HG03575 (cell line): ENCODE measurements around the gene IGSF6.
"Not testable (repeated sequence)": the region's sequence is repeated elsewhere in the genome, so short reads cannot be mapped to it uniquely, and the experiment has no call there.

Experiments used
- ATAC-seq: cut with Tn5 transposase; IDR thresholded peaks from one replicate; pipeline ENCODE4 v1.9.1; 2021; ENCODE audit not compliant: unreplicated experiment, insufficient number of reproducible peaks, low FRiP score; ENCODE audit errors: extremely low read depth

The IGSF6 gene

DNA sequence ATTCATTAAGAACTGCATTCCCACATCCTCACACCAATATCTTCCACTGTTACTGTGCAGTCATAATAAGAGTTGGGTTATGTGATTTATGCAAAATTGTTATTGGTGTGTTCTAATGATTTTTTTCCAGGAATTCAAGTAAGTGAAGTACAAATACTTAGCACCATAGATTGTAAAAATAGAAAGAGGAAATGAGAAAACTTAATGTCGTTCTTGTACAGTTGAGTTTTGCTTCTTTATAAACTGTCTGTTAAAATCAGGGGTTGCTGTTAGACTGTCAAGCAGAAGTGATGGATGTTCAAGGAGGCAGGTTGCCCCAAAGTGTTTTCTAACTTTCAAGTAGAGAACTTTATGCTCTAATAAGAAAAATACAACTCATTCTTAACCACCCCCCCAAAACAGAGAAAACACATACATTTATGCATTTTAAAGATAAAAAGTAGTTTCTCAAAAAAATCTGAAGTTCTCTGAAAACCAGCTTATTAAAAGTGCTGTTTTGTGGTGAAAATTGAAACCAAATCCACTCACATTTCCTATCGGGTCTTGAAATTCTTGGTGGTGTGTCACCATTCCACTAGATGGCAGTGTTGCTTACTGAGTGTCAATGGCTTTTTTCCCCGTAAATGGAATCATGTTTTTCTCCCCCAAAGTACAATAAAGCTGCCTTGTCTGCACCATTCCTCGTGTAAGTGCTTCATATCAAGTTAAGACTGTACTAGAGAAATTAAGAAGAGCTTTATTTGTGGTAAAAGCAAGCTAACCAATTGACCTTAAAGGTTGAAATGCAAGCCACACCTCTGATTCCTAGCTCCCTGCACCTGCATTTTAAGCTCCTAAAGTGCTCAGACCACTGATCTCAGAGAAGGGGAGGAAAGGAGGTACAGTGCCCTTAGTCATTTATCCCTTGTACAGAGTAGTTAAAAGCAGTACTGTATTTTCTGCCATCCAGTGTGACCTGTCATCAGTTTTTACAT is 4.7 kb upstream of the IGSF6 start:
- no peak for ATAC-seq

GRCh38 chr16:21654881-21655280 is 2.5 kb upstream of the IGSF6 start:
- ATAC-seq = no peak

DNA sequence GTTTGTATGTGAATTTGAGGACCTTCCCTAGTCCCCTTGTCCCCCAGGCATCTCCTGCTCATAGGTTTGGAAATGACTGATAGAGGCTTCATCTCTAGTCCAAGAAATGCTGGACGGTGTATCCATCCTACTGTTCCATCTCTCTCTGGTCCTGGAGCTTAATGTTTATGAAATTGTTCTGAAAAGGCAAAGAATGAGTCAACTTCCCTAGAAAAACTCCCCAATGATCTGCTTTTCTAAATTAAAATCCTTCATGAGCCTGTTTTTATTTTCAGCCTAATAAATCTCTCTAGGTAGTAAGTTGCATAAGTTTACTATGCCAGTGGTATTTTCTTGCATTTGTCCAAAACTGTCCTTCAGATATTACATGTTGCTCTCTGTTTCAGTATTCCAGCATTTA is 2.1 kb upstream of the IGSF6 start:
- ATAC-seq = no peak

- ATAC-seq = no peak
These were observed 1.2 kb upstream of the IGSF6 start for GRCh38 chr16:21653571-21653970.

- ATAC-seq = no peak
These were observed 893 bp downstream of the IGSF6 start for GRCh38 chr16:21651515-21651914.

DNA sequence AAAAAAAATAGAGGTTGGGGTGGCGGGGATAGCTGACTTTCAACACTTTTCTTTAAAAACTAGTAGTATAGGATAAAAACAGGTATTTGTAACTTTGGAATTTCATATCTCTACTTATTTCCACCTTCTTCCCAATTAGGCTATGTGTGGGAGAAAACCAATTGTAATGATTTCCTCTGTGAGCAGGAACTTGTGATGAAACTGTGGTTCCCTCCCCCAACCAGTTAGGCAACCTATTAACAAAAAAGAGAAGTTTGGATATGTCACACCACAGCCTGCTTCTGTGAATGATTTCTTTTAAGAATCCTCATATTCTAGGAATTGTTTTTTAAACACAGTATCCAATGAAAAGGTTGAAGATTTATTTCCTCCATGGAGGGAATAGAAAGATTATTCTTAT is 1.9 kb downstream of the IGSF6 start:
- no peak for ATAC-seq

GRCh38 chr16:21649826-21650406 is 2.5 kb downstream of the IGSF6 start:
- not testable (repeated sequence) for ATAC-seq

DNA sequence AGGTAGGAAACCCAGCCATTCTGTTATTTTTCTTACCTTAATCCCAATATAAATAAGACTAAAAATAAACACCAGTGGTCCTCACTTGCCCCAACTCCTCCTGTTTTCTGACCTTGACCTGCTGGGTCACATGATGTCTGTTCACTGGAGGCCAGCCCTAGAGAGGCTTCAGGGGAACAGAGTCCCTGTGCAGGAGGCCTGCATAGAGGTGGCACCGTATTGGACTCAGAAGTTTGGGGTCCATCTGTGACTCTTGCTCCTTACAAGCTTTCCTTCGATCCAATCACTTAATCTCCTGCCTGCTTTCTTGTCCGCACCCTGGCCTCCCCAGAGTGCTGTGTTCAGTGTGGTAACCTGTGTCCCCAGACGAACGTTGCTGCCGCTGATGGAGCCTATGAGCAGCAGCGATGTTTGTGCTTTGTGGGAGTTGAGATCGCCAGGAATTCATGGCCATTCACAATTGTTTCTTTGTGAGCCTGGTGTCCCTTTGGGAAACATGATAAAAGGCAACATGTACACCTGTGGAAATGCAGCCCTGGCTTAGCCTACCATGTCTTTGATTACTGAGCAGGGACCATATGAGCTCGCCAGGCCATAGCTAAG is 4.7 kb downstream of the IGSF6 start:
- ATAC-seq = no peak

GRCh38 chr16:21646721-21647561 is 5.5 kb downstream of the IGSF6 start:
- peak; percentile 56 for ATAC-seq

- no peak for ATAC-seq
These were observed 6.3 kb downstream of the IGSF6 start for GRCh38 chr16:21646091-21646490.

DNA sequence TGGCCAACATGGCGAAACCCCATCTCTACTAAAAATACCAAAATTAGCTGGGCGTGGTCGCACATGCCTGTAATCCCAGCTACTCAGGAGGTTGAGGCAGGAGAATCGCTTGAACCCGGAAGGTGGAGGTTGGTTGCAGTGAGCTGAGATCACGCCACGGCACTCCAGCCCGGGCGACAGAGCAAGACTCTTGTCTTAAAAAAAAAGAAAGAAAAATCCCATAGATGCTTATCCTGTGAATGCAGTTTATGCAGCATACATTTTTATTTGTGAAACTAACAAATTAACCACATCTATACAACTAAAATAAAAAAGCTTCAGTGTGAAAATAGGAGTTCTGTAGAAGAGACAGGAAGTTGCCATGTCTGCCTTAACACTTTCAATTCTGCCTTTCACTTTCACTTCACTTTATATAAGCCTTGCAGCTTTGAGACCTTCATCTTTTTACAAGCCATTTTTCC is 7.1 kb downstream of the IGSF6 start:
- no peak for ATAC-seq

DNA sequence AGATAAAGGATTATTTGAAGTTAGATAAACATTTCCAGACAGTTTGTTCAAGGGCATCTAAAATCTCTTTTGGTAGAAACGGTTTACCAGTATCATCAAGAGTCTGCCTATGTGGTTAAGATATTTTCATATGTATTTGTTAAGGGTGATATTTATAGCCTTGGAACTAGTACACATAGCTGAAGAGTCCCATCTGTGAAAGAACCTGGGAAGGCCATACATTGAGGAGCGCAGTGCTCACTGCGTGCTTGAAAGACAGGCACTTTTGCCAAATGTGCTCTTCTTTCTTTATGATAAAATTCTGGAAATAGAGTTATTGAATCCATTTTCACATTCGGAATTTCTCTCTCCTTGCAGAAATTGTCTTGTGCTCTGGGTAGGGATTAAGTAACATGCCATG is 7.7 kb downstream of the IGSF6 start:
- no peak for ATAC-seq

- ATAC-seq = no peak
These were observed 8.6 kb downstream of the IGSF6 start for GRCh38 chr16:21643785-21644184.

DNA sequence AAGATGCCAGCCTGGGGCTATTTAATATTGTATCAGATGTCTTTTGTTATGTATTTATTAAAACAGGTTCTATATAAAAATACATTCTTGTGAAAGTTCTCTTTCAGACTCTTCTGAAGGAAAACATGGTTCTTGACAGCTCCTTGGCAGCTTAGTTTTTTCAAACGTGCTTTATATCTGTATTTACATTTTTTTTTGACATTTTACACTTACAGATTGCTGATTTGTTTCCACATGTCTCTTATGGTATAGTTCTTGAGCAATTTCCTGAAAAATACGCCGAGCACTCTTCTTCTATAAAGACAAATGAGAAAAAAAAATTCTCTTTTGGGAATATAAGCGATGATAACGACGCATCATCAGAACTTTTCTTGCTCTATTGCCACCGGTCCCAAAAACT is 9.5 kb downstream of the IGSF6 start:
- no peak for ATAC-seq

- no peak for ATAC-seq
These were observed 10.5 kb downstream of the IGSF6 start for GRCh38 chr16:21641916-21642315.

DNA sequence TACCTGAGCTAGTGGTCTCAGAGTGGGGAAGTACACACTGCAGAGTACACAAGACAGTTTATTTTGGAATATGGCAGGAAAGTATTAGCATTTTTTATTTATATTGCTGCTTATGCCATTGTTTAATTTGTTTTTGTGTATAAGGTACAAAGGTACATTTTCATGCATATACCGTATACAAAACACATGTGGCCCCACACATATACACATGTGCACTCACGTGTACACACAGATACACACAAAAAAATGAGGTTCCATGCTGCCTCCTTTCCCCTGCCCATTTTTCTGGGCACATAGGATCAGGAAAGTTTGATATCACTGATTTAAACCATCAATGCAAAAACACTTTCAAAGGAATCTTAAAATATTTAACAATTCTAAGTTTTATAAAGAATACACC is 12.9 kb downstream of the IGSF6 start:
- no peak for ATAC-seq

- ATAC-seq = no peak
These were observed 13.8 kb downstream of the IGSF6 start for GRCh38 chr16:21638573-21638975.

GRCh38 chr16:21637032-21637968 is 15.1 kb downstream of the IGSF6 start:
- ATAC-seq = no peak
